Mucosa of stomach (tissue), 1 donor: ENCODE data around the gene SHC1.
A peak's percentile ranks its signal among the peaks of the same experiment; 100 is the strongest.

Experiments
- H3K27me3 ChIP-seq: one replicate; pipeline ENCODE4 v1.7.0; 2013; ENCODE audit warnings: mild to moderate bottlenecking, low read length; ENCODE audit not compliant: control insufficient read depth, insufficient read depth
- H3K36me3 ChIP-seq: one replicate; pipeline ENCODE4 v1.7.0; 2013; ENCODE audit warnings: low read length; ENCODE audit not compliant: control insufficient read depth, insufficient read depth
- H3K4me1 ChIP-seq: one replicate; pipeline ENCODE4 v1.7.0; 2013; ENCODE audit warnings: mild to moderate bottlenecking, low read length; ENCODE audit not compliant: control insufficient read depth, insufficient read depth
- H3K4me3 ChIP-seq: one replicate; pipeline ENCODE4 v1.7.0; 2013; ENCODE audit warnings: low read length
- H3K9ac ChIP-seq: one replicate; pipeline ENCODE4 v1.7.0; 2013; ENCODE audit warnings: mild to moderate bottlenecking, low read length, moderate library complexity
- H3K9me3 ChIP-seq: one replicate; pipeline ENCODE4 v1.7.0; 2013; ENCODE audit warnings: mild to moderate bottlenecking, low read length, moderate library complexity; ENCODE audit not compliant: control insufficient read depth
- donor health status: Pancreatic carcinoma.

The SHC1 gene

GRCh38 chr1:155012776-155013602 lies 42.4 kb upstream of the SHC1 start:
- peaks cover 87% of the 10 kb centered on the region for H3K4me1 ChIP-seq
- peak overlapping the region; percentile 27 for H3K9ac ChIP-seq
- H3K36me3 ChIP-seq, result peaks cover 23% of the 10 kb centered on the region
- no peak overlapping the region for H3K4me3 ChIP-seq
- no peaks in the 10 kb centered on the region for H3K9me3 ChIP-seq
- no peaks in the 10 kb centered on the region for H3K27me3 ChIP-seq

GRCh38 chr1:155012026-155012546 lies 41.5 kb upstream of the SHC1 start:
- Histone ChIP-seq H3K27me3 (no peaks in the 10 kb centered on the region), H3K4me1 (peaks cover 89% of the 10 kb centered on the region), H3K4me3 (no peak overlapping the region), H3K9ac (peak overlapping the region; percentile 27), H3K9me3 (no peaks in the 10 kb centered on the region), H3K36me3 (peaks cover 23% of the 10 kb centered on the region)

- Histone ChIP-seq H3K36me3 (peaks cover 19% of the 10 kb centered on the region), H3K9ac (peak overlapping the region; percentile 20), H3K4me3 (no peak overlapping the region), H3K4me1 (peaks cover 89% of the 10 kb centered on the region), H3K9me3 (no peaks in the 10 kb centered on the region), H3K27me3 (no peaks in the 10 kb centered on the region)
Observed at GRCh38 chr1:155011437-155012025, 41.0 kb upstream of the SHC1 start.

GRCh38 chr1:155011004-155011416 lies 40.5 kb upstream of the SHC1 start:
- Histone ChIP-seq H3K9ac (peak overlapping the region; percentile 20), H3K27me3 (no peaks in the 10 kb centered on the region), H3K9me3 (no peaks in the 10 kb centered on the region), H3K4me1 (peaks cover 90% of the 10 kb centered on the region), H3K4me3 (no peak overlapping the region), H3K36me3 (peaks cover 14% of the 10 kb centered on the region)

GRCh38 chr1:155010211-155010918 lies 39.8 kb upstream of the SHC1 start:
- no peak overlapping the region for H3K4me3 ChIP-seq
- H3K9me3 ChIP-seq, result no peaks in the 10 kb centered on the region
- peaks cover 90% of the 10 kb centered on the region for H3K4me1 ChIP-seq
- H3K27me3 ChIP-seq, result no peaks in the 10 kb centered on the region
- peak overlapping the region; percentile 69 for H3K9ac ChIP-seq
- peaks cover 8% of the 10 kb centered on the region for H3K36me3 ChIP-seq

GRCh38 chr1:155009742-155010141 lies 39.2 kb upstream of the SHC1 start:
- Histone ChIP-seq H3K36me3 (peaks cover 7% of the 10 kb centered on the region), H3K27me3 (no peaks in the 10 kb centered on the region), H3K9me3 (no peaks in the 10 kb centered on the region), H3K4me3 (no peak overlapping the region), H3K9ac (peak overlapping the region; percentile 69), H3K4me1 (peaks cover 95% of the 10 kb centered on the region)

- H3K4me3 ChIP-seq, result no peak overlapping the region
- peaks cover 2% of the 10 kb centered on the region for H3K36me3 ChIP-seq
- H3K9ac ChIP-seq, result peak overlapping the region; percentile 69
- no peaks in the 10 kb centered on the region for H3K9me3 ChIP-seq
- H3K4me1 ChIP-seq, result peaks cover 93% of the 10 kb centered on the region
- no peaks in the 10 kb centered on the region for H3K27me3 ChIP-seq
Observed at GRCh38 chr1:155009221-155009711, 38.7 kb upstream of the SHC1 start.

- Histone ChIP-seq H3K36me3 (no peaks in the 10 kb centered on the region), H3K27me3 (no peaks in the 10 kb centered on the region), H3K9me3 (no peaks in the 10 kb centered on the region), H3K4me3 (no peak overlapping the region), H3K4me1 (peaks cover 88% of the 10 kb centered on the region), H3K9ac (peak overlapping the region; percentile 69)
Observed at GRCh38 chr1:155008015-155008941, 37.7 kb upstream of the SHC1 start.

GRCh38 chr1:155007251-155007828 lies 36.8 kb upstream of the SHC1 start:
- Histone ChIP-seq H3K36me3 (no peaks in the 10 kb centered on the region), H3K4me3 (no peak overlapping the region), H3K9ac (peak overlapping the region; percentile 69), H3K27me3 (no peaks in the 10 kb centered on the region), H3K4me1 (peaks cover 79% of the 10 kb centered on the region), H3K9me3 (no peaks in the 10 kb centered on the region)

GRCh38 chr1:155006601-155007101 lies 36.1 kb upstream of the SHC1 start:
- H3K4me3 ChIP-seq, result no peak overlapping the region
- peak overlapping the region; percentile 99 for H3K9ac ChIP-seq
- H3K4me1 ChIP-seq, result peaks cover 72% of the 10 kb centered on the region

More at GRCh38 chr1:155006601-155007101, 36.1 kb upstream of the SHC1 start:
- Histone ChIP-seq H3K27me3 (no peaks in the 10 kb centered on the region), H3K9me3 (no peaks in the 10 kb centered on the region), H3K36me3 (no peaks in the 10 kb centered on the region)
